ENCODE data around the gene ZSCAN23. TPM values are rescaled to one million over a fixed set of nuclear protein-coding genes. Genes with fewer than 3 reads are reported as not detected.

Gene ZSCAN23
- total RNA-seq, 3 donors from 2014 or later (not counting 1 experiment from before 2014, with no cell fraction given): 0.36 to 0.55 TPM; not detected in 1

GRCh38 chr6:28390688-28391087 lies 52.6 kb downstream of the ZSCAN23 start:
- no peak overlapping the region for H3K27ac ChIP-seq (ENCODE audit: low read length)
- Mint-ChIP-seq H3K4me1 (peaks cover 39 to 40% of the 10 kb centered on the region in 2 donors), H3K9me3 (no peaks in the 10 kb centered on the region), H3K36me3 (peaks cover 21% of the 10 kb centered on the region), H3K27ac (no peak overlapping the region), H3K27me3 (ENCODE audit: low read depth in 2 of 2) (no peaks in the 10 kb centered on the region), H3K4me3 (no peak overlapping the region)
- no peaks in the 10 kb centered on the region for H3K9me3 ChIP-seq (ENCODE audit: control insufficient read depth, insufficient read depth, low read length)
- intact Hi-C loops (cut with micrococcal nuclease): no loop called here
- no peak overlapping the region for H3K4me3 ChIP-seq (ENCODE audit: low read length)
- H3K36me3 ChIP-seq (ENCODE audit: control insufficient read depth, insufficient read depth, low read length): peaks cover 57% of the 10 kb centered on the region
- WGBS (ENCODE audit: insufficient coverage): 97% methylated on average over 8 of the region's 8 CpGs
- no peak for ATAC-seq
- H3K27me3 ChIP-seq (ENCODE audit: control insufficient read depth, insufficient read depth, low read length): no peaks in the 10 kb centered on the region
- H3K4me1 ChIP-seq (ENCODE audit: control insufficient read depth, insufficient read depth, low read length): no peaks in the 10 kb centered on the region
- no peak for DNase-seq
- no peak for TF ChIP-seq CTCF (IDR thresholded peaks at IDR 0.05)

GRCh38 chr6:28384143-28384533 lies 59.2 kb downstream of the ZSCAN23 start:
- Histone ChIP-seq H3K27me3 (ENCODE audit: control insufficient read depth, insufficient read depth, low read length) (no peaks in the 10 kb centered on the region), H3K4me1 (ENCODE audit: control insufficient read depth, insufficient read depth, low read length) (peaks cover 7% of the 10 kb centered on the region), H3K9me3 (ENCODE audit: control insufficient read depth, insufficient read depth, low read length) (no peaks in the 10 kb centered on the region), H3K36me3 (ENCODE audit: control insufficient read depth, insufficient read depth, low read length) (peaks cover 32% of the 10 kb centered on the region), H3K4me3 (ENCODE audit: low read length) (no peak overlapping the region), H3K27ac (ENCODE audit: low read length) (no peak overlapping the region)
- Mint-ChIP-seq H3K27me3 (ENCODE audit: low read depth in 2 of 2) (no peaks in the 10 kb centered on the region), H3K36me3 (peaks cover 26% of the 10 kb centered on the region), H3K4me1 (peaks cover 40 to 57% of the 10 kb centered on the region in 2 donors), H3K4me3 (no peak overlapping the region), H3K9me3 (no peaks in the 10 kb centered on the region), H3K27ac (peak overlapping the region in 1 of 2 donors; percentile 91)
- ATAC-seq: no peak
- 95% methylated on average over 1 of the region's 2 CpGs for WGBS (ENCODE audit: insufficient coverage)
- no peak for TF ChIP-seq CTCF (IDR thresholded peaks at IDR 0.05)
- DNase-seq: no peak
- intact Hi-C loops (cut with micrococcal nuclease): no loop called here

GRCh38 chr6:28383235-28384142 lies 59.8 kb downstream of the ZSCAN23 start:
- Histone ChIP-seq H3K27me3 (ENCODE audit: control insufficient read depth, insufficient read depth, low read length) (no peaks in the 10 kb centered on the region), H3K4me1 (ENCODE audit: control insufficient read depth, insufficient read depth, low read length) (peaks cover 7% of the 10 kb centered on the region), H3K36me3 (ENCODE audit: control insufficient read depth, insufficient read depth, low read length) (peaks cover 29% of the 10 kb centered on the region), H3K4me3 (ENCODE audit: low read length) (peak overlapping the region; percentile 35), H3K9me3 (ENCODE audit: control insufficient read depth, insufficient read depth, low read length) (no peaks in the 10 kb centered on the region), H3K27ac (ENCODE audit: low read length) (peak overlapping the region; percentile 62)
- DNase-seq (peak; percentile 36 to 45), ATAC-seq (peak; percentile 79 to 90 (median 89))
- TF ChIP-seq CTCF (IDR thresholded peaks at IDR 0.05): no peak
- peaks cover 26% of the 10 kb centered on the region for H3K36me3 Mint-ChIP-seq
- H3K4me1 Mint-ChIP-seq: peaks cover 38 to 55% of the 10 kb centered on the region in 2 donors
- WGBS (ENCODE audit: insufficient coverage): 26% methylated on average over 31 of the region's 31 CpGs
- H3K27me3 Mint-ChIP-seq (ENCODE audit: low read depth in 2 of 2): no peaks in the 10 kb centered on the region
- H3K4me3 Mint-ChIP-seq: peak overlapping the region; percentile 85
- intact Hi-C loops (cut with micrococcal nuclease): no loop called here
- H3K9me3 Mint-ChIP-seq: no peaks in the 10 kb centered on the region
- peak overlapping the region; percentile 65 to 91 for H3K27ac Mint-ChIP-seq

Other genes with a start within 250 kb of the ZSCAN23 start
- gene ZSCAN9, start 218.2 kb downstream of the ZSCAN23 start, total RNA-seq: 10 to 100 TPM; 17.7 to 20.0 (median 18.7) TPM
- 1 to 10 TPM; 1.6 to 4.2 (median 2.9) TPM for gene ZKSCAN4, start 191.2 kb downstream of the ZSCAN23 start, total RNA-seq
- under 1 TPM in 2 of 3 donors, not detected in 1; 0.31 to 0.36 TPM for gene NKAPL, start 184.2 kb downstream of the ZSCAN23 start, total RNA-seq
- gene ZSCAN26, start 176.3 kb downstream of the ZSCAN23 start, total RNA-seq: 10 to 100 TPM; 13.7 to 24.4 (median 15.4) TPM
- 1 to 10 TPM; 1.1 to 1.5 (median 1.1) TPM for gene PGBD1, start 161.9 kb downstream of the ZSCAN23 start, total RNA-seq
- gene ZSCAN31, start 107.3 kb downstream of the ZSCAN23 start, total RNA-seq: 1 to 10 TPM in 1 of 3 donors, under 1 TPM in 2; 0.65 to 2.2 (median 0.72) TPM
- gene ZKSCAN3, start 93.5 kb downstream of the ZSCAN23 start, total RNA-seq: 1 to 10 TPM; 3.1 to 6.0 (median 4.7) TPM
- 1 to 10 TPM; 3.5 to 4.9 (median 3.9) TPM for gene ZSCAN12, start 43.7 kb downstream of the ZSCAN23 start, total RNA-seq
- not detected for gene GPX6, start 72.3 kb upstream of the ZSCAN23 start, total RNA-seq
- not detected for gene GPX5, start 82.4 kb upstream of the ZSCAN23 start, total RNA-seq